IMR-90 (cell line): ENCODE results near the gene OR7A5. TPM values are rescaled to one million over a fixed set of nuclear protein-coding genes. Genes with fewer than 3 reads are reported as not detected.

Experiments used
- ATAC-seq: fragments of 200-7000 bp; cut with Tn5 transposase; 2 replicates; pipeline ENCODE4 v1.9.1; 2020; ENCODE audit warnings: low read depth, mild to moderate bottlenecking, moderate library complexity
- BruUV-seq: library from RNA; stranded (reverse); fragments of 400-500 nt; replicated peaks from 2 replicates; lab custom pipeline; 2021; lab: Mats Ljungman, UMichigan
- CTCF ChIA-PET: fragments of 300-600 bp; formaldehyde crosslinking; extraction: SDS; loops from one replicate; lab custom pipeline; 2021; ENCODE audit warnings: antibody characterized with exemption; lab: Yijun Ruan, JAX
- POLR2A ChIA-PET: fragments of 300-600 bp; sonication (Branson Sonifier 250); formaldehyde crosslinking; loops from one replicate; lab custom pipeline; 2022; ENCODE audit warnings: antibody characterized with exemption; ENCODE audit not compliant: unreplicated experiment; lab: Charles Lee
- DNase-seq: peaks from one replicate; pipeline ENCODE4 v3.0.0; 2013
- H2AFZ ChIP-seq: replicated peaks from 2 replicates; pipeline ENCODE3; 2013; ENCODE audit warnings: low read length, mild to moderate bottlenecking; ENCODE audit not compliant: poor library complexity
- H2AK5ac ChIP-seq: 2 replicates; pipeline ENCODE4 v1.6.1; 2013; ENCODE audit warnings: low read depth, low read length, inconsistent platforms
- H2AK9ac ChIP-seq: replicated peaks from 2 replicates; pipeline ENCODE3; 2013; ENCODE audit warnings: mild to moderate bottlenecking, low read depth, low read length, moderate library complexity; ENCODE audit not compliant: poor library complexity
- H2BK120ac ChIP-seq: 2 replicates; pipeline ENCODE4 v1.6.1; 2013; ENCODE audit warnings: low read depth, low read length, inconsistent platforms
- H2BK15ac ChIP-seq: 3 replicates; pipeline ENCODE4 v1.6.1; 2013; ENCODE audit warnings: low read depth, low read length, inconsistent platforms
- H2BK20ac ChIP-seq: 2 replicates; pipeline ENCODE4 v1.6.1; 2013; ENCODE audit warnings: low read depth, mild to moderate bottlenecking, inconsistent platforms, low read length, moderate library complexity
- H2BK5ac ChIP-seq: 2 replicates; pipeline ENCODE4 v1.6.1; 2013; ENCODE audit warnings: mild to moderate bottlenecking, low read depth, low read length, inconsistent platforms; ENCODE audit not compliant: poor library complexity, severe bottlenecking
- H3K14ac ChIP-seq: replicated peaks from 2 replicates; pipeline ENCODE4 v1.6.1; 2013; ENCODE audit warnings: low read depth, low read length, inconsistent platforms
- H3K18ac ChIP-seq: 2 replicates; pipeline ENCODE4 v1.6.1; 2013; ENCODE audit warnings: low read depth, low read length, control low read depth
- H3K23ac ChIP-seq: 2 replicates; pipeline ENCODE4 v1.6.1; 2013; ENCODE audit warnings: low read depth, low read length, inconsistent platforms
- H3K27ac ChIP-seq: 2 replicates; pipeline ENCODE4 v1.5.1; 2013; ENCODE audit warnings: mild to moderate bottlenecking, control low read depth, low read length; ENCODE audit not compliant: insufficient read depth
- H3K27me3 ChIP-seq: 2 replicates; pipeline ENCODE4 v1.6.1; 2013; ENCODE audit warnings: low read length; ENCODE audit not compliant: control insufficient read depth, insufficient read depth
- H3K36me3 ChIP-seq: 2 replicates; pipeline ENCODE4 v1.6.1; 2013; ENCODE audit warnings: low read length, mixed read lengths; ENCODE audit not compliant: control insufficient read depth, insufficient read depth
- H3K4ac ChIP-seq: 2 replicates; pipeline ENCODE4 v1.6.1; 2013; ENCODE audit warnings: low read depth, low read length, inconsistent platforms
- H3K4me1 ChIP-seq: 2 replicates; pipeline ENCODE4 v1.6.1; 2013; ENCODE audit warnings: low read length, mixed read lengths; ENCODE audit not compliant: control insufficient read depth, insufficient read depth
- H3K4me2 ChIP-seq: 2 replicates; pipeline ENCODE4 v1.6.1; 2013; ENCODE audit warnings: low read depth, mild to moderate bottlenecking, control low read depth, low read length, moderate library complexity
- H3K4me3 ChIP-seq: 2 replicates; pipeline ENCODE4 v1.5.1; 2013; ENCODE audit warnings: low read depth, mild to moderate bottlenecking, control low read depth, low read length, moderate library complexity; ENCODE audit not compliant: insufficient read depth
- H3K56ac ChIP-seq: 2 replicates; pipeline ENCODE4 v1.6.1; 2013; ENCODE audit warnings: low read length, inconsistent platforms; ENCODE audit not compliant: insufficient read depth; ENCODE audit errors: extremely low read depth
- H3K79me1 ChIP-seq, 2 experiments: 2 replicates each; pipeline ENCODE4 v1.6.1; 2013; ENCODE audit warnings: low read length in 2 of 2, inconsistent platforms in 1 of 2, low read depth in 1 of 2
- H3K9ac ChIP-seq: 2 replicates; pipeline ENCODE4 v1.6.1; 2013; ENCODE audit warnings: low read depth, low read length, control low read depth
- H3K9me1 ChIP-seq: 2 replicates; pipeline ENCODE4 v1.6.1; 2013; ENCODE audit warnings: low read length, inconsistent platforms; ENCODE audit not compliant: insufficient read depth
- H3K9me3 ChIP-seq: 2 replicates; pipeline ENCODE4 v1.6.1; 2013; ENCODE audit warnings: low read length; ENCODE audit not compliant: control insufficient read depth, insufficient read depth
- H4K20me1 ChIP-seq: 2 replicates; pipeline ENCODE4 v1.6.1; 2013; ENCODE audit warnings: low read length, inconsistent platforms; ENCODE audit not compliant: insufficient read depth
- H4K5ac ChIP-seq: 2 replicates; pipeline ENCODE4 v1.6.1; 2013; ENCODE audit warnings: mild to moderate bottlenecking, low read depth, low read length, control low read depth
- H4K8ac ChIP-seq, 2 experiments: 2 replicates each; pipeline ENCODE4 v1.6.1; 2013; ENCODE audit warnings: low read depth in 2 of 2, low read length in 2 of 2, control low read depth in 1 of 2, inconsistent platforms in 1 of 2
- H4K91ac ChIP-seq: 2 replicates; pipeline ENCODE4 v1.6.1; 2013; ENCODE audit warnings: low read depth, low read length, inconsistent platforms; ENCODE audit not compliant: insufficient read depth
- CHD1 ChIP-seq: IDR thresholded peaks from 2 replicates; pipeline ENCODE4 v1.6.1; 2012; ENCODE audit warnings: low read depth, low read length, improper control_type of control experiment
- CTCF ChIP-seq: conservative IDR thresholded peaks from 2 replicates; pipeline ENCODE4 v1.5.1; 2012; ENCODE audit warnings: mild to moderate bottlenecking, low read depth, low read length, improper control_type of control experiment
- ELK1 ChIP-seq: fragments of 150-350 bp; IDR thresholded peaks from 2 replicates; pipeline ENCODE4 v1.6.1; 2016; ENCODE audit warnings: low read depth, mild to moderate bottlenecking, low read length, moderate library complexity, borderline replicate concordance
- MAFK ChIP-seq: IDR thresholded peaks from 2 replicates; pipeline ENCODE4 v1.6.1; 2012; ENCODE audit warnings: low read depth, low read length, improper control_type of control experiment
- RAD21 ChIP-seq: IDR thresholded peaks from 2 replicates; pipeline ENCODE4 v1.6.1; 2012; ENCODE audit warnings: low read length, improper control_type of control experiment
- RCOR1 ChIP-seq: IDR thresholded peaks from 2 replicates; pipeline ENCODE4 v1.6.1; 2012; ENCODE audit warnings: mild to moderate bottlenecking, low read length, improper control_type of control experiment; ENCODE audit not compliant: insufficient replicate concordance
- RFX5 ChIP-seq: IDR thresholded peaks from 2 replicates; pipeline ENCODE4 v1.8.0; 2012; ENCODE audit warnings: low read depth, mild to moderate bottlenecking, low read length, moderate library complexity
- WGBS, 2 experiments: methylation state at CpG; one replicate each; pipeline versions ENCODE4 v1.1.5 to v1.1.7; 2013; ENCODE audit warnings: missing lambda C conversion rate in 2 of 2; ENCODE audit not compliant: insufficient read length in 1 of 2; ENCODE audit errors: extremely low coverage in 2 of 2; 5-methylcytosine and 5-hydroxymethylcytosine counted together
- dilution Hi-C: fragments of 300-500 bp; cut with HindIII; formaldehyde crosslinking; loops from one replicate; pipeline ENCODE4 v1.14.3; 2018; ENCODE audit warnings: low sequenced_read_pairs; ENCODE audit not compliant: unreplicated experiment
- in situ Hi-C: fragments of 300-500 bp; cut with MboI; formaldehyde crosslinking; loops from 3 replicates; pipeline ENCODE4 v1.14.3; 2019; ENCODE audit warnings: low sequenced_read_pairs, inconsistent platforms, mixed read lengths
- intact Hi-C: fragments of 100-400 bp; cut with micrococcal nuclease; formaldehyde crosslinking; loops from 2 replicates; pipeline ENCODE4 v1.10.0; 2022
- polyA plus RNA-seq, 3 experiments: library from polyadenylated mRNA; depleted of rRNA; stranded (reverse); fragments of >200 nt; gene quantifications; 2 replicates each; pipeline ENCODE4 v1.2.3, GENCODE V29; 2012; ENCODE audit warnings: low replicate concordance in 1 of 3
- total RNA-seq: library from RNA; depleted of rRNA; stranded (reverse); fragments of >200 nt; gene quantifications from 2 replicates; pipeline ENCODE4 v1.2.3, GENCODE V29; 2012
- TF ChIP-seq, protein P1 (sequence below): fragments of 150-350 bp; IDR thresholded peaks from 2 replicates; pipeline ENCODE4 v1.6.1; 2017; ENCODE audit warnings: mild to moderate bottlenecking, antibody characterized with exemption, low read length, low read depth

Gene OR7A5
- total and polyA plus RNA-seq, 2 of the 4 experiments (the other 2 are of a cell fraction): not detected

DNA sequence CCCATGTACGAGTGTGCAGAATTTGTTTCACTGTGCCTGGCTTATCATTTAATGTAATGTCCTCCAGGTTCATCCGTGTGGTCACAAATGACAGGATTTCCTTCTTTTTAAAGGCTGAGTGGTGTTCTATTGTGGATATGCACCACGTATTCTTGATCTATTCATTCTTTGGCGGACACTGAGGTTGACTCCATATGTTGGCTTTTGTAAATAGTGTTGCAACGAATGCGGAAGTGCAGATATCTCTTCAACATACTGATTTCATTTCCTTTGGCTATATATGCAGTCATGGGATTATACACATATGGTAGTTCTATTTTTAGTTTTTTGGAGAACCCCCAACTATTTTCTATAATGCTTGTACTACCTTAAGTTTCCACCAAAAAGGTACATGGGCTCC, 13.0 kb downstream of the OR7A5 start:
- no peak overlapping the region for H4K8ac ChIP-seq
- no peak overlapping the region for H2BK20ac ChIP-seq
- no CpG with 5 or more reads among the region's 6 CpGs for WGBS, 2 experiments
- peaks cover 1% of the 10 kb centered on the region; the same call in 1 of the 2 replicates for H3K9me3 ChIP-seq
- no peak overlapping the region for H3K4ac ChIP-seq
- H3K56ac ChIP-seq: no peak overlapping the region
- no peak for DNase-seq
- H4K20me1 ChIP-seq: no peaks in the 10 kb centered on the region
- no peak overlapping the region for H3K9ac ChIP-seq
- no peaks in the 10 kb centered on the region for H3K9me1 ChIP-seq
- no peak for ATAC-seq
- no peak overlapping the region for H2AFZ ChIP-seq
- H4K5ac ChIP-seq: no peak overlapping the region
- no peak overlapping the region for H3K4me3 ChIP-seq
- no TSS peak for BruUV-seq
- H2BK5ac ChIP-seq: no peak overlapping the region
- POLR2A ChIA-PET: no interaction called here
- no peak overlapping the region for H4K91ac ChIP-seq
- H2BK15ac ChIP-seq: no peak overlapping the region
- H2AK9ac ChIP-seq: no peak overlapping the region
- TF ChIP-seq CHD1 (no peak), RAD21 (no peak), RFX5 (no peak), ELK1 (no peak), MAFK (no peak), RCOR1 (no peak), CTCF (no peak)
- TF ChIP-seq, protein P1, sequence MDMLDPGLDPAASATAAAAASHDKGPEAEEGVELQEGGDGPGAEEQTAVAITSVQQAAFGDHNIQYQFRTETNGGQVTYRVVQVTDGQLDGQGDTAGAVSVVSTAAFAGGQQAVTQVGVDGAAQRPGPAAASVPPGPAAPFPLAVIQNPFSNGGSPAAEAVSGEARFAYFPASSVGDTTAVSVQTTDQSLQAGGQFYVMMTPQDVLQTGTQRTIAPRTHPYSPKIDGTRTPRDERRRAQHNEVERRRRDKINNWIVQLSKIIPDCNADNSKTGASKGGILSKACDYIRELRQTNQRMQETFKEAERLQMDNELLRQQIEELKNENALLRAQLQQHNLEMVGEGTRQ: no peak
- no peak overlapping the region for H2AK5ac ChIP-seq
- dilution Hi-C loops (no loop called here), intact Hi-C loops (no loop called here), in situ Hi-C loops (no loop called here)
- no peaks in the 10 kb centered on the region for H3K36me3 ChIP-seq
- no peaks in the 10 kb centered on the region for H3K27me3 ChIP-seq
- H3K79me1 ChIP-seq: no peaks in the 10 kb centered on the region
- no peak overlapping the region for H2BK120ac ChIP-seq
- no peak overlapping the region for H3K18ac ChIP-seq
- CTCF ChIA-PET: no interaction called here
- no peak overlapping the region for H3K4me2 ChIP-seq
- no peak overlapping the region for H3K27ac ChIP-seq
- H3K14ac ChIP-seq: no peak overlapping the region
- no peak overlapping the region for H3K23ac ChIP-seq
- no peaks in the 10 kb centered on the region for H3K4me1 ChIP-seq
